T follicular helper cell (primary cell): ENCODE measurements around the gene CDC42SE2.
"Not testable (repeated sequence)": the region's sequence is repeated elsewhere in the genome, so short reads cannot be mapped to it uniquely, and the experiment has no call there.

Source experiments
- DNase-seq: peaks from one replicate; pipeline ENCODE4 v3.0.0-alpha.2; 2020; ENCODE audit warnings: low read depth

CDC42SE2 gene

GRCh38 chr5:131318455-131318854, 54.6 kb downstream of the CDC42SE2 start:
- DNase-seq, result no peak

GRCh38 chr5:131321066-131321465, 57.2 kb downstream of the CDC42SE2 start:
- DNase-seq, result no peak

- no peak for DNase-seq
Measured at GRCh38 chr5:131322926-131323325, 59.1 kb downstream of the CDC42SE2 start.

- DNase-seq, result no peak
Measured at GRCh38 chr5:131323378-131323777, 59.5 kb downstream of the CDC42SE2 start.

- DNase-seq, result no peak
Measured at GRCh38 chr5:131324303-131324702, 60.5 kb downstream of the CDC42SE2 start.

GRCh38 chr5:131328536-131329285, 64.9 kb downstream of the CDC42SE2 start:
- no peak for DNase-seq

- DNase-seq, result no peak
Measured at GRCh38 chr5:131329286-131329560, 65.4 kb downstream of the CDC42SE2 start.

GRCh38 chr5:131330031-131330430, 66.2 kb downstream of the CDC42SE2 start:
- no peak for DNase-seq

GRCh38 chr5:131335756-131336155, 71.9 kb downstream of the CDC42SE2 start:
- not testable (repeated sequence) for DNase-seq

GRCh38 chr5:131336801-131337200, 72.9 kb downstream of the CDC42SE2 start:
- peak; percentile 34 for DNase-seq

- peak; percentile 42 for DNase-seq
Measured at GRCh38 chr5:131337240-131338050, 73.6 kb downstream of the CDC42SE2 start.

GRCh38 chr5:131338051-131338453, 74.2 kb downstream of the CDC42SE2 start:
- DNase-seq, result no peak

GRCh38 chr5:131344288-131344687, 80.4 kb downstream of the CDC42SE2 start:
- not testable (repeated sequence) for DNase-seq

GRCh38 chr5:131346204-131346603, 82.4 kb downstream of the CDC42SE2 start:
- DNase-seq, result not testable (repeated sequence)

- no peak for DNase-seq
Measured at GRCh38 chr5:131353991-131354390, 90.1 kb downstream of the CDC42SE2 start.

GRCh38 chr5:131355971-131356528, 92.2 kb downstream of the CDC42SE2 start:
- no peak for DNase-seq

GRCh38 chr5:131356619-131357018, 92.8 kb downstream of the CDC42SE2 start:
- no peak for DNase-seq

GRCh38 chr5:131357739-131358561, 94.1 kb downstream of the CDC42SE2 start:
- no peak for DNase-seq

- DNase-seq, result no peak
Measured at GRCh38 chr5:131361677-131362315, 97.9 kb downstream of the CDC42SE2 start.

GRCh38 chr5:131363811-131364506, 100.1 kb downstream of the CDC42SE2 start:
- DNase-seq, result no peak

- DNase-seq, result no peak
Measured at GRCh38 chr5:131364507-131365050, 100.7 kb downstream of the CDC42SE2 start.
